ENCODE data around the gene CBX5. TPM values are rescaled to one million over a fixed set of nuclear protein-coding genes. Genes with fewer than 3 reads are reported as not detected.

Gene CBX5
- total and polyA plus RNA-seq, 9 of the 15 experiments (the other 6 are each of a cell fraction or from before 2014, with no cell fraction given) = 32.6 to 102 (median 59.2) TPM

GRCh38 chr12:54311051-54311450 is 31.1 kb upstream of the CBX5 start:
- in situ Hi-C loops (cut with MboI) (no loop called here), intact Hi-C loops (cut with micrococcal nuclease) (no loop called here)
- H3K36me3 ChIP-seq (ENCODE audit: control insufficient read depth, insufficient read depth, low read length) = no peaks in the 10 kb centered on the region
- POLR2A ChIA-PET = interaction anchor here (0.7 to 1.5 kb wide), 4 partner anchors 10 to 24 kb away, joined by 3 to 6 read pairs (median 4); partner anchors contain the start of gene COPZ1
- H2AFZ ChIP-seq (ENCODE audit: low read depth, low read length) = no peak overlapping the region
- peak in 1 of 4 experiments; percentile 5 for DNase-seq (ENCODE audit: extremely low read depth in 1 of 4, low spot score in 3 of 4)
- ATAC-seq = no peak
- no peak overlapping the region for H3K4me2 ChIP-seq (ENCODE audit: insufficient read depth, low read length)
- no peaks in the 10 kb centered on the region for H3K27me3 ChIP-seq (ENCODE audit: control insufficient read depth in 2 of 2, insufficient read depth in 2 of 2, low read length in 2 of 2)
- peaks cover 27 to 32% of the 10 kb centered on the region in 2 experiments for H3K4me1 ChIP-seq (replicated peaks in 1 of 2; ENCODE audit: control insufficient read depth in 2 of 2, insufficient read depth in 2 of 2, low read length in 2 of 2)
- H3K9ac ChIP-seq (ENCODE audit: insufficient read depth in 1 of 2, low read depth in 2 of 2, low read length in 2 of 2) = no peak overlapping the region
- peaks cover 11% of the 10 kb centered on the region for H3K79me2 ChIP-seq (ENCODE audit: control insufficient read depth, insufficient read depth, low read length)
- 23% methylated on average over 2 of the region's 2 CpGs for WGBS (ENCODE audit: insufficient coverage, low coverage, missing lambda C conversion rate)
- no peak overlapping the region; the same call in 2 of the 3 replicates for H3K27ac ChIP-seq (ENCODE audit: extremely low read depth, low read depth, low read length)
- H3K9me1 ChIP-seq (ENCODE audit: control insufficient read depth, insufficient read depth, low read length) = no peaks in the 10 kb centered on the region
- FAIRE-seq = no peak
- no peak overlapping the region for H3K4me3 ChIP-seq
- no peak for TF ChIP-seq FOXA3 (CRISPR knock-in tag; conservative IDR thresholded peaks at IDR 0.05 in 1 of 2, IDR thresholded peaks at IDR 0.05 in 1 of 2)
- no peak for TF ChIP-seq MCM7 (IDR thresholded peaks at IDR 0.05)
- no peak for TF ChIP-seq HNRNPK (IDR thresholded peaks at IDR 0.05; ENCODE audit: low read depth, low read length, poor library complexity, severe bottlenecking)
- no peak for TF ChIP-seq CHD4 (IDR thresholded peaks at IDR 0.05; ENCODE audit: insufficient read depth, insufficient replicate concordance, low read depth, low read length, poor library complexity, severe bottlenecking)
- no peak for TF ChIP-seq ZC3H4 (CRISPR knock-in tag; IDR thresholded peaks at IDR 0.05; ENCODE audit: borderline replicate concordance)
- TF ChIP-seq ZNF274 (IDR thresholded peaks at IDR 0.05; ENCODE audit: borderline replicate concordance, low read depth, low read length) = no peak
- TF ChIP-seq NR2C2 (CRISPR knock-in tag; IDR thresholded peaks at IDR 0.05) = no peak
- no peak for TF ChIP-seq NR2C2 (tag; IDR thresholded peaks at IDR 0.05)
- TF ChIP-seq DACH1 (IDR thresholded peaks at IDR 0.05; ENCODE audit: partially characterized antibody) = no peak
- no peak for TF ChIP-seq ZFP30 (CRISPR knock-in tag; IDR thresholded peaks at IDR 0.05; ENCODE audit: borderline replicate concordance)
- TF ChIP-seq PHB2 (IDR thresholded peaks at IDR 0.05; ENCODE audit: low read depth) = no peak
- TF ChIP-seq BRD4 (IDR thresholded peaks at IDR 0.05) = no peak
- TF ChIP-seq ELF1 (tag; IDR thresholded peaks at IDR 0.05) = no peak
- no peak for TF ChIP-seq ELK1 (CRISPR knock-in tag; IDR thresholded peaks at IDR 0.05)
- TF ChIP-seq SP1 (CRISPR knock-in tag; IDR thresholded peaks at IDR 0.05) = no peak
- no peaks in the 10 kb centered on the region for H4K20me1 ChIP-seq (replicated peaks; ENCODE audit: control insufficient read depth, insufficient read depth, low read length)
- CTCF ChIA-PET (ENCODE audit: low intra/inter-chr PET ratio) = no interaction called here
- BruUV-seq (replicated peaks) = no TSS peak
- H3K9me3 ChIP-seq (replicated peaks; ENCODE audit: control insufficient read depth, insufficient read depth, low read depth, low read length) = no peaks in the 10 kb centered on the region
